Glutamatergic neuron (in vitro differentiated cells): ENCODE results near the gene CC2D1A. TPM values are rescaled to one million over a fixed set of nuclear protein-coding genes. Genes with fewer than 3 reads are reported as not detected.
A peak's percentile ranks its signal among the peaks of the same experiment; 100 is the strongest.

ENCODE experiments used
- DNase-seq: peaks from one replicate; pipeline ENCODE4 v3.0.0; 2022
- H3K27ac Mint-ChIP-seq: one replicate; pipeline ENCODE4 v1.8.0; 2020; ENCODE audit warnings: mild to moderate bottlenecking, mixed read lengths, inconsistent platforms; ENCODE audit not compliant: unreplicated experiment
- H3K27me3 Mint-ChIP-seq: one replicate; pipeline ENCODE4 v1.8.0; 2020; ENCODE audit warnings: mild to moderate bottlenecking, moderate library complexity, mixed read lengths, inconsistent platforms; ENCODE audit not compliant: unreplicated experiment
- H3K36me3 Mint-ChIP-seq: one replicate; pipeline ENCODE4 v1.8.0; 2020; ENCODE audit warnings: mild to moderate bottlenecking, mixed read lengths, inconsistent platforms; ENCODE audit not compliant: unreplicated experiment
- H3K4me1 Mint-ChIP-seq: one replicate; pipeline ENCODE4 v1.8.0; 2020; ENCODE audit warnings: mild to moderate bottlenecking, low read depth, mixed read lengths, inconsistent platforms; ENCODE audit not compliant: unreplicated experiment
- H3K4me3 Mint-ChIP-seq: one replicate; pipeline ENCODE4 v1.8.0; 2020; ENCODE audit warnings: mild to moderate bottlenecking, mixed read lengths, inconsistent platforms; ENCODE audit not compliant: unreplicated experiment
- H3K9me3 Mint-ChIP-seq: one replicate; pipeline ENCODE4 v1.8.0; 2020; ENCODE audit warnings: mild to moderate bottlenecking, moderate library complexity, mixed read lengths, inconsistent platforms; ENCODE audit not compliant: unreplicated experiment
- total RNA-seq: library from RNA; stranded (reverse); fragmentation: NEBNext Ultra II Directional; extraction: Animal tissue kit (Norgen Biotek cat#: 25700); gene quantifications from one replicate; pipeline ENCODE4 v1.2.1, GENCODE V29; 2021; ENCODE audit not compliant: unreplicated experiment
- TF ChIP-seq, protein P1 (sequence below): fragments of 200-600 bp; sonication (generic); IDR thresholded peaks from one replicate; pipeline ENCODE4 v1.5.0; 2021; ENCODE audit not compliant: partially characterized antibody, unreplicated experiment

Gene CC2D1A
- total RNA-seq, 1 donor from 2014 or later: 56.3 TPM

DNA sequence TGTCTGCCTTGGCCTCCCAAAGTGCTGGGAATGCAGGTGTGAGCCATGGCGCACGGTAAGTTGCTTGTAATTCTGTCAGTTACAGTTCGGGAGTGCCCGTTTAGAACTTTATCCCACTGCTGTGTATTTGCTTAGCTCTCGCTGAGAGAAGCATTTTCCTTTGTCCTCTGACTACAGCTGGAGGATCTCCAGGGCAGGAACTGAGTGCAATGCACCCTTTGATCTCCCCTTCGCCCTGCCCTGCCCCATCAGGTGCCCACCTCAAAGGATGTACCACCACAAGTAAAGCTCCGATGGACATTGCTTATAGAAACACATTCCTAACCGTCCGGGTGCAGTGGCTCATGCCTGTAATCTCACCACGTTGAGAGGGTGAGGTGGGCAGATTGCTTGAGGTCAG is 6.6 kb upstream of the CC2D1A start:
- no peak for DNase-seq
- H3K27me3 Mint-ChIP-seq: no peaks in the 10 kb centered on the region
- TF ChIP-seq, protein P1, sequence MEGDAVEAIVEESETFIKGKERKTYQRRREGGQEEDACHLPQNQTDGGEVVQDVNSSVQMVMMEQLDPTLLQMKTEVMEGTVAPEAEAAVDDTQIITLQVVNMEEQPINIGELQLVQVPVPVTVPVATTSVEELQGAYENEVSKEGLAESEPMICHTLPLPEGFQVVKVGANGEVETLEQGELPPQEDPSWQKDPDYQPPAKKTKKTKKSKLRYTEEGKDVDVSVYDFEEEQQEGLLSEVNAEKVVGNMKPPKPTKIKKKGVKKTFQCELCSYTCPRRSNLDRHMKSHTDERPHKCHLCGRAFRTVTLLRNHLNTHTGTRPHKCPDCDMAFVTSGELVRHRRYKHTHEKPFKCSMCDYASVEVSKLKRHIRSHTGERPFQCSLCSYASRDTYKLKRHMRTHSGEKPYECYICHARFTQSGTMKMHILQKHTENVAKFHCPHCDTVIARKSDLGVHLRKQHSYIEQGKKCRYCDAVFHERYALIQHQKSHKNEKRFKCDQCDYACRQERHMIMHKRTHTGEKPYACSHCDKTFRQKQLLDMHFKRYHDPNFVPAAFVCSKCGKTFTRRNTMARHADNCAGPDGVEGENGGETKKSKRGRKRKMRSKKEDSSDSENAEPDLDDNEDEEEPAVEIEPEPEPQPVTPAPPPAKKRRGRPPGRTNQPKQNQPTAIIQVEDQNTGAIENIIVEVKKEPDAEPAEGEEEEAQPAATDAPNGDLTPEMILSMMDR: no peak
- H3K4me1 Mint-ChIP-seq: no peaks in the 10 kb centered on the region
- no peak overlapping the region for H3K27ac Mint-ChIP-seq
- H3K36me3 Mint-ChIP-seq: no peaks in the 10 kb centered on the region
- peaks cover 2% of the 10 kb centered on the region for H3K9me3 Mint-ChIP-seq
- H3K4me3 Mint-ChIP-seq: no peak overlapping the region

DNA sequence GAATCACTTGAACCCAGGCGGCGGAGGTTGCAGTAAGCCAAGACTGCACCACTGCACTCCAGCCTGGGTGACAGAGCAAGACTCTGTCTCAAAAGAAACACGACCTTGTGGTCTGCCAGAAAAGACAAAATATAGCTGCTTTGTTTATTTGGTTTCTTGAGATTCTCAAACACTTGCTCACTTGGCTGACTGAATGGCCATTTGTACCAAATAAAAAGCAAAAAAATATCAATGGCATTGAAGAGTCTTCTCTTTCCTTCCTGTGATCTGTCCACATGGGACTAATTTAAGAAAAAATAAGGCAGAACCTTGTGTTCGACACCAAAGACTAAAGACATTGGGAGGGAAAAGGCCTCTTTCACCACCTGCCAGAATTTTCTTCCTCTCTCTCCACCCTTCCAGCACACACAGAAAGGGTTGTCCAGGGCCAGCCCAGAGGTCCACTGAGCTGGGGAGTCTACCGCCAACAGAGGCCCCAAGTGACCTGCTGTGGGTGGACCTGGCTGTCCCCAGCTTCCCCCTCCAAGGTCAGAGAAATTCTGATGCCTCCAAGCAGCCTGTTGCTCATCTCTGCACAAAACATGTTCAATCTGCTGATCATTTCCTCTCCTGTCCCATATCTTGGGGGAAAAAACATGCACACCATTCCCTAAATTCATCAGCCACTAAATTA is 6.0 kb upstream of the CC2D1A start:
- Mint-ChIP-seq H3K27ac (no peak overlapping the region), H3K4me1 (no peaks in the 10 kb centered on the region), H3K4me3 (no peak overlapping the region), H3K9me3 (peaks cover 7% of the 10 kb centered on the region), H3K27me3 (no peaks in the 10 kb centered on the region), H3K36me3 (no peaks in the 10 kb centered on the region)
- no peak for DNase-seq
- TF ChIP-seq, protein P1: no peak

DNA sequence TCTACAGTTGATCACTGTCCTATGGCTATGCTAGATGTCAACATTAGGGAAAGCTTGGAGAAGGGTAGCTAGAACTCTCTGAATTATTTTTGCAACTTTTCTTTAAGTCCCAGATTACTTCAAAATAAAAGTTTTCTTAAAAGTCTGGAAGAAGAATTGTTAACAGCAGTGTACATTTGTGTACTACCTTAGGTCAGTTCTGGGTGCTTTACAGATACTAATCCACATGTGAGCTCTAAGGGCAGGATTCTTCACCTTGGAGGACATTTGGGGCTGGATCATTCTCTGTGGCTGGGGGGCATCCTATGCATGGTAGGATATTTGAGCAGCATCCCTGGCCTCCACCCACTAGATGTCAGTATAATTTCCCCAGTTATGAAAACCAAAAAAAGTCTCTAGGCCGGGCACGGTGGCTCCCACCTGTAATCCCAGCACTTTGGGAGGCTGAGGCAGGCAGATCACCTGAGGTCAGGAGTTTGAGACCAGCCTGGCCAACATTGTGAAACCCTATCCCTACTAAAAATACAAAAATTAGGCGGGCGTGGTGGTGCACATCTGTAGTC is 2.9 kb upstream of the CC2D1A start:
- H3K36me3 Mint-ChIP-seq: no peaks in the 10 kb centered on the region
- TF ChIP-seq, protein P1: no peak
- no peaks in the 10 kb centered on the region for H3K4me1 Mint-ChIP-seq
- H3K9me3 Mint-ChIP-seq: peaks cover 7% of the 10 kb centered on the region
- no peak overlapping the region for H3K4me3 Mint-ChIP-seq
- H3K27me3 Mint-ChIP-seq: no peaks in the 10 kb centered on the region
- no peak overlapping the region for H3K27ac Mint-ChIP-seq
- DNase-seq: no peak

DNA sequence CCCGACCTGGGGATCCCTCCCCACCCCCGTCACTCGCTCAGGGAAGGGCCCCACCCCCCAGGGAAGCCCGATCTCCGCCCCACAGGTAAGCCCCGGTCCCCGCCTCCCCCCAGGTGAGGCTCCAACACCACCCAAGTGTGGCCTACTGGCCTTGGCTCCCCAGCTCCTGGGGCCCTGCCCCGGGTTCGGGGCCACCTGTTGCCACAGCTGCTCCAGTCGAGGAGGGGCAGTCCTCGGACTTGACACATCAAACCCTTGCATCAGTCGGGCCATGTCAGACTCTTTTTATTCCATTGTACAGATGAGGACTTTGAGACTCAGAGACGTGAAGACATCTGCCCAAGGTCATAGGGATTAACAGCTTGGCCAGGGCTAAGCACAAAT is 512 bp downstream of the CC2D1A start:
- no peak overlapping the region for H3K27ac Mint-ChIP-seq
- H3K4me1 Mint-ChIP-seq: no peaks in the 10 kb centered on the region
- no peak for DNase-seq
- peak overlapping the region; percentile 79 for H3K4me3 Mint-ChIP-seq
- no peaks in the 10 kb centered on the region for H3K36me3 Mint-ChIP-seq
- peaks cover 7% of the 10 kb centered on the region for H3K9me3 Mint-ChIP-seq
- H3K27me3 Mint-ChIP-seq: no peaks in the 10 kb centered on the region
- TF ChIP-seq, protein P1: no peak

DNA sequence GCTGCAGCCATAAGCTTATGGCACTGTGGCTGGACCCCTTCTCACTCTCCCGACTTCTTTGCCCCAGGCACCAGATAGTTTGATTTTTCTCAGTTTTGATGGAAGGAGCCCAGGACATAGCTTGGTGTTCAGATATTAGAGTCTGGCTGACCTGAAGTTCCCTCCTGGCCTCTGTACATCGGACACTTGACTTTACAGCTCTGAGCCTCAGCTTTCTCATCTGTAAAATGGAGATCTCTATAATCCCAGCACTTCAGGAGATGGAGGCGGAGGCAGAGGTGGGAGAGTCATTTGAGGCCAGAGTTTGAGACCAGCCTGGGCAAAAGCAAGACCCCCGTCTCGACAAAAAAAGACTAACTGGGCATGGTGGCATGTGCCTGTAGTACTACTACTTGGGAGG is 909 bp downstream of the CC2D1A start:
- no peak for DNase-seq
- TF ChIP-seq, protein P1: no peak
- Mint-ChIP-seq H3K4me1 (no peaks in the 10 kb centered on the region), H3K4me3 (peak overlapping the region; percentile 79), H3K9me3 (peaks cover 7% of the 10 kb centered on the region), H3K27me3 (no peaks in the 10 kb centered on the region), H3K27ac (no peak overlapping the region), H3K36me3 (no peaks in the 10 kb centered on the region)
